Measurements from ENCODE around the gene KDSR. TPM values are rescaled to one million over a fixed set of nuclear protein-coding genes. Genes with fewer than 3 reads are reported as not detected.

The KDSR gene
- total and polyA plus RNA-seq, 2 experiments from 2014 or later, result 31.2 to 55.1 TPM

GRCh38 chr18:63290821-63291200 is 76.2 kb downstream of the KDSR start:
- TF ChIP-seq EZH2phosphoT487 (IDR thresholded peaks at IDR 0.05; ENCODE audit: insufficient read depth, low read depth), result no peak
- no peak for TF ChIP-seq EZH2 (IDR thresholded peaks at IDR 0.05; ENCODE audit: insufficient read depth, poor library complexity, severe bottlenecking)
- H3K4me1 ChIP-seq (ENCODE audit: insufficient read depth), result no peaks in the 10 kb centered on the region
- in situ Hi-C loops (cut with MboI), result no loop called here
- no peak overlapping the region for H3K9ac ChIP-seq
- no peak for DNase-seq
- no peaks in the 10 kb centered on the region for H3K79me2 ChIP-seq (ENCODE audit: insufficient read depth)
- no peaks in the 10 kb centered on the region for H3K9me2 ChIP-seq (ENCODE audit: insufficient read depth)
- H4K20me1 ChIP-seq (ENCODE audit: insufficient read depth), result no peaks in the 10 kb centered on the region
- H3K9me3 ChIP-seq (ENCODE audit: low read depth), result no peaks in the 10 kb centered on the region
- no peaks in the 10 kb centered on the region for H3K36me3 ChIP-seq (ENCODE audit: low read depth)
- H3K4me3 ChIP-seq, result no peak overlapping the region
- H2AFZ ChIP-seq, result no peak overlapping the region
- H3K27me3 ChIP-seq (replicated peaks; ENCODE audit: insufficient read depth), result no peaks in the 10 kb centered on the region
- no peak overlapping the region for H3K4me2 ChIP-seq (ENCODE audit: unreplicated experiment)
- H3F3A ChIP-seq (ENCODE audit: insufficient read depth), result no peaks in the 10 kb centered on the region
- H3K27ac ChIP-seq, result no peak overlapping the region
- WGBS, 2 experiments (ENCODE audit: low coverage in 1 of 2, low lambda C conversion rate in 2 of 2, missing lambda C conversion rate in 2 of 2), result 92 to 98% methylated on average over 7 of the region's 7 CpGs

- DNase-seq, result no peak
- H3K27ac ChIP-seq, result no peak overlapping the region
- no peaks in the 10 kb centered on the region for H3K36me3 ChIP-seq (ENCODE audit: low read depth)
- no peaks in the 10 kb centered on the region for H3F3A ChIP-seq (ENCODE audit: insufficient read depth)
- H4K20me1 ChIP-seq (ENCODE audit: insufficient read depth), result no peaks in the 10 kb centered on the region
- no peak overlapping the region for H3K4me3 ChIP-seq
- H3K27me3 ChIP-seq (replicated peaks; ENCODE audit: insufficient read depth), result no peaks in the 10 kb centered on the region
- no peak overlapping the region for H3K4me2 ChIP-seq (ENCODE audit: unreplicated experiment)
- TF ChIP-seq EZH2 (IDR thresholded peaks at IDR 0.05; ENCODE audit: insufficient read depth, poor library complexity, severe bottlenecking) (no peak), EZH2phosphoT487 (IDR thresholded peaks at IDR 0.05; ENCODE audit: insufficient read depth, low read depth) (no peak)
- H2AFZ ChIP-seq, result no peak overlapping the region
- in situ Hi-C loops (cut with MboI), result no loop called here
- no peak overlapping the region for H3K9ac ChIP-seq
- no peaks in the 10 kb centered on the region for H3K4me1 ChIP-seq (ENCODE audit: insufficient read depth)
- H3K9me2 ChIP-seq (ENCODE audit: insufficient read depth), result no peaks in the 10 kb centered on the region
- no peaks in the 10 kb centered on the region for H3K79me2 ChIP-seq (ENCODE audit: insufficient read depth)
- 90 to 92% methylated on average over 6 of the region's 6 CpGs for WGBS, 2 experiments (ENCODE audit: low coverage in 1 of 2, low lambda C conversion rate in 2 of 2, missing lambda C conversion rate in 2 of 2)
- no peaks in the 10 kb centered on the region for H3K9me3 ChIP-seq (ENCODE audit: low read depth)
These were observed 76.7 kb downstream of the KDSR start for GRCh38 chr18:63290166-63290820.

GRCh38 chr18:63288311-63288710 is 78.7 kb downstream of the KDSR start:
- WGBS, 2 experiments (ENCODE audit: low coverage in 1 of 2, low lambda C conversion rate in 2 of 2, missing lambda C conversion rate in 2 of 2), result 11 to 23% methylated on average over 2 of the region's 2 CpGs
- Histone ChIP-seq H3K4me3 (no peak overlapping the region), H3K79me2 (ENCODE audit: insufficient read depth) (no peaks in the 10 kb centered on the region), H3K9ac (no peak overlapping the region), H3K36me3 (ENCODE audit: low read depth) (no peaks in the 10 kb centered on the region), H3F3A (ENCODE audit: insufficient read depth) (no peaks in the 10 kb centered on the region), H3K4me1 (ENCODE audit: insufficient read depth) (no peaks in the 10 kb centered on the region), H3K9me2 (ENCODE audit: insufficient read depth) (no peaks in the 10 kb centered on the region), H3K27ac (no peak overlapping the region), H3K4me2 (ENCODE audit: unreplicated experiment) (no peak overlapping the region), H3K9me3 (ENCODE audit: low read depth) (no peaks in the 10 kb centered on the region), H3K27me3 (replicated peaks; ENCODE audit: insufficient read depth) (no peaks in the 10 kb centered on the region), H2AFZ (no peak overlapping the region), H4K20me1 (ENCODE audit: insufficient read depth) (no peaks in the 10 kb centered on the region)
- in situ Hi-C loops (cut with MboI), result no loop called here
- TF ChIP-seq EZH2phosphoT487 (IDR thresholded peaks at IDR 0.05; ENCODE audit: insufficient read depth, low read depth), result no peak
- no peak for TF ChIP-seq EZH2 (IDR thresholded peaks at IDR 0.05; ENCODE audit: insufficient read depth, poor library complexity, severe bottlenecking)
- DNase-seq, result no peak

GRCh38 chr18:63287691-63288220 is 79.2 kb downstream of the KDSR start:
- 42% methylated on average over 1 of the region's 1 CpG for WGBS, 2 experiments (ENCODE audit: low coverage in 1 of 2, low lambda C conversion rate in 2 of 2, missing lambda C conversion rate in 2 of 2)
- in situ Hi-C loops (cut with MboI), result no loop called here
- H3F3A ChIP-seq (ENCODE audit: insufficient read depth), result no peaks in the 10 kb centered on the region
- no peaks in the 10 kb centered on the region for H3K36me3 ChIP-seq (ENCODE audit: low read depth)
- no peak overlapping the region for H3K9ac ChIP-seq
- no peak overlapping the region for H3K4me3 ChIP-seq
- TF ChIP-seq EZH2phosphoT487 (IDR thresholded peaks at IDR 0.05; ENCODE audit: insufficient read depth, low read depth) (no peak), EZH2 (IDR thresholded peaks at IDR 0.05; ENCODE audit: insufficient read depth, poor library complexity, severe bottlenecking) (no peak)
- H3K27ac ChIP-seq, result no peak overlapping the region
- DNase-seq, result no peak
- no peaks in the 10 kb centered on the region for H3K9me3 ChIP-seq (ENCODE audit: low read depth)
- H4K20me1 ChIP-seq (ENCODE audit: insufficient read depth), result no peaks in the 10 kb centered on the region
- no peak overlapping the region for H2AFZ ChIP-seq
- no peaks in the 10 kb centered on the region for H3K4me1 ChIP-seq (ENCODE audit: insufficient read depth)
- H3K27me3 ChIP-seq (replicated peaks; ENCODE audit: insufficient read depth), result no peaks in the 10 kb centered on the region
- no peaks in the 10 kb centered on the region for H3K79me2 ChIP-seq (ENCODE audit: insufficient read depth)
- H3K9me2 ChIP-seq (ENCODE audit: insufficient read depth), result no peaks in the 10 kb centered on the region
- no peak overlapping the region for H3K4me2 ChIP-seq (ENCODE audit: unreplicated experiment)
